Psoas muscle (tissue), 8 donors: ENCODE data around the gene CMYA5. TPM values are rescaled to one million over a fixed set of nuclear protein-coding genes. Genes with fewer than 3 reads are reported as not detected.

ENCODE experiments used
- ATAC-seq, 4 donors: fragments of 200-7000 bp; cut with Tn5 transposase; one replicate each; pipeline ENCODE4 v1.9.1; 2020; ENCODE audit warnings: moderate library complexity in 3 of 4, mild to moderate bottlenecking in 2 of 4
- DNase-seq, 2 donors: peaks; one replicate each; pipeline ENCODE4 v3.0.0-alpha.2; 2020
- H3K27ac ChIP-seq: fragments of 200-600 bp; one replicate; pipeline ENCODE4 v1.8.0; 2022
- H3K27me3 ChIP-seq, 3 donors: fragments of 200-600 bp in 1 of 3; one replicate each; pipeline versions ENCODE4 v1.6.1 to v1.8.0; 2013 to 2022; ENCODE audit warnings: low read length in 2 of 3, mild to moderate bottlenecking in 2 of 3, moderate library complexity in 1 of 3; ENCODE audit not compliant: insufficient read depth in 3 of 3
- H3K36me3 ChIP-seq, 2 donors: fragments of 200-600 bp in 1 of 2; one replicate each; pipeline versions ENCODE4 v1.6.1 to v1.8.0; 2013 to 2022; ENCODE audit warnings: low read depth in 1 of 2, mild to moderate bottlenecking in 1 of 2, moderate library complexity in 1 of 2; ENCODE audit not compliant: insufficient read depth in 1 of 2
- H3K4me1 ChIP-seq: fragments of 200-600 bp; one replicate; pipeline ENCODE4 v1.8.0; 2022
- H3K4me3 ChIP-seq: fragments of 200-600 bp; one replicate; pipeline ENCODE4 v1.8.0; 2022; ENCODE audit warnings: mild to moderate bottlenecking
- H3K9me3 ChIP-seq: fragments of 200-600 bp; one replicate; pipeline ENCODE4 v1.8.0; 2022
- CTCF ChIP-seq: fragments of 200-600 bp; IDR thresholded peaks from one replicate; pipeline ENCODE4 v1.8.0; 2022; ENCODE audit warnings: antibody characterized with exemption
- WGBS, 3 donors: extraction: QIAGEN DNeasy Blood & Tissue Kit; methylation state at CpG; one replicate each; pipeline versions ENCODE4 v1.1.6 to v1.1.7; 2013; 5-methylcytosine and 5-hydroxymethylcytosine counted together
- intact Hi-C, 2 donors: fragments of 100-400 bp; cut with DNase I; formaldehyde crosslinking; loops; one replicate each; pipeline versions ENCODE4 v1.11.0 to v1.14.2; 2022
- polyA plus RNA-seq, 3 donors: library from polyadenylated mRNA; stranded (reverse); fragments of 200-250 nt; gene quantifications; one replicate each; pipeline ENCODE4 v1.2.3, GENCODE V29; 2013
- total RNA-seq, 4 donors: library from RNA; stranded (reverse); fragmentation: NEBNext Ultra II Directional in 2 of 4; extraction: Animal tissue kit (Norgen Biotek cat#: 25700) in 2 of 4; gene quantifications; one replicate each; pipeline versions ENCODE4 v1.2.1 to v1.2.4, GENCODE V29; 2021 to 2023
- donor health status: healthy with polysubstance abuse.
- donor health status: DM: no; HTN: no; CAD: no; lungs with moderate emphysema.
- donor health status: Bipolar disorder and iron deficiency.
- donor health status: healthy.
- donor health status: DM: yes; HTN: yes; CAD: no.
- donor health status: DM: no; HTN: no; CAD: no.
- donor health status: DM: no; HTN: no; CAD: no.
- donor health status: DM: yes; HTN: yes; CAD: no.

The CMYA5 gene
- total and polyA plus RNA-seq, 7 donors, result 290 to 1,472 (median 1,216) TPM

- no peak overlapping the region for H3K4me3 ChIP-seq
- intact Hi-C loops, result no loop called here
- no peak for TF ChIP-seq CTCF
- no peaks in the 10 kb centered on the region for H3K9me3 ChIP-seq
- H3K27me3 ChIP-seq, result no peaks in the 10 kb centered on the region
- DNase-seq, result no peak
- peaks cover 47% of the 10 kb centered on the region for H3K4me1 ChIP-seq
- peaks cover 0 to 3% of the 10 kb centered on the region in 2 donors for H3K36me3 ChIP-seq
- peak; percentile 66 to 86 (median 79) for ATAC-seq
- WGBS, 3 donors, result 47 to 69% (median 48%) methylated on average over 7 of the region's 7 CpGs
- peak overlapping the region; percentile 69 for H3K27ac ChIP-seq
Measured at GRCh38 chr5:79713727-79714126, 24.1 kb downstream of the CMYA5 start.

- H3K4me1 ChIP-seq, result peaks cover 30% of the 10 kb centered on the region
- TF ChIP-seq CTCF, result no peak
- 33 to 58% (median 41%) methylated on average over 1 of the region's 1 CpG for WGBS, 3 donors
- no peaks in the 10 kb centered on the region for H3K36me3 ChIP-seq
- H3K27ac ChIP-seq, result peak overlapping the region; percentile 69
- ATAC-seq (no peak), DNase-seq (no peak)
- no peaks in the 10 kb centered on the region for H3K27me3 ChIP-seq
- peaks cover 10% of the 10 kb centered on the region for H3K9me3 ChIP-seq
- intact Hi-C loops, result no loop called here
- no peak overlapping the region for H3K4me3 ChIP-seq
Measured at GRCh38 chr5:79716839-79717238, 27.2 kb downstream of the CMYA5 start.

GRCh38 chr5:79720096-79720495, 30.5 kb downstream of the CMYA5 start:
- Histone ChIP-seq H3K4me3 (no peak overlapping the region), H3K4me1 (peaks cover 13% of the 10 kb centered on the region), H3K27ac (peak overlapping the region; percentile 43), H3K9me3 (peaks cover 10% of the 10 kb centered on the region), H3K27me3 (no peaks in the 10 kb centered on the region), H3K36me3 (peaks cover 0 to 6% of the 10 kb centered on the region in 2 donors)
- no peak for TF ChIP-seq CTCF
- no peak for ATAC-seq
- intact Hi-C loops, result no loop called here
- DNase-seq, result no peak

GRCh38 chr5:79727451-79728355, 38.1 kb downstream of the CMYA5 start:
- no peaks in the 10 kb centered on the region for H3K9me3 ChIP-seq
- no peaks in the 10 kb centered on the region for H3K4me1 ChIP-seq
- WGBS, 3 donors, result 64 to 83% (median 67%) methylated on average over 14 of the region's 14 CpGs
- peak; percentile 85 to 92 (median 88) for ATAC-seq
- H3K36me3 ChIP-seq, result peaks cover 5 to 46% of the 10 kb centered on the region in 2 donors
- peak; percentile 40 to 61 for DNase-seq
- no peak overlapping the region for H3K4me3 ChIP-seq
- intact Hi-C loops, result no loop called here
- H3K27ac ChIP-seq, result peak overlapping the region; percentile 74
- no peak for TF ChIP-seq CTCF
- H3K27me3 ChIP-seq, result no peaks in the 10 kb centered on the region
